ENCODE results near the gene PTPRR.
A peak's percentile ranks its signal among the peaks of the same experiment; 100 is the strongest.
"Not testable (repeated sequence)": the region's sequence is repeated elsewhere in the genome, so short reads cannot be mapped to it uniquely, and the experiment has no call there.

PTPRR gene

GRCh38 chr12:70739756-70740155 lies 180.8 kb downstream of the PTPRR start:
- DNase-seq, result no peak

GRCh38 chr12:70736351-70737133 lies 184.0 kb downstream of the PTPRR start:
- DNase-seq, result no peak

GRCh38 chr12:70735197-70735596 lies 185.3 kb downstream of the PTPRR start:
- DNase-seq, result not testable (repeated sequence)

- peak; percentile 13 to 58 (median 48) for DNase-seq
These were observed 187.2 kb downstream of the PTPRR start for GRCh38 chr12:70733385-70733784.

- DNase-seq, result no peak
These were observed 188.3 kb downstream of the PTPRR start for GRCh38 chr12:70732287-70732686.

DNA sequence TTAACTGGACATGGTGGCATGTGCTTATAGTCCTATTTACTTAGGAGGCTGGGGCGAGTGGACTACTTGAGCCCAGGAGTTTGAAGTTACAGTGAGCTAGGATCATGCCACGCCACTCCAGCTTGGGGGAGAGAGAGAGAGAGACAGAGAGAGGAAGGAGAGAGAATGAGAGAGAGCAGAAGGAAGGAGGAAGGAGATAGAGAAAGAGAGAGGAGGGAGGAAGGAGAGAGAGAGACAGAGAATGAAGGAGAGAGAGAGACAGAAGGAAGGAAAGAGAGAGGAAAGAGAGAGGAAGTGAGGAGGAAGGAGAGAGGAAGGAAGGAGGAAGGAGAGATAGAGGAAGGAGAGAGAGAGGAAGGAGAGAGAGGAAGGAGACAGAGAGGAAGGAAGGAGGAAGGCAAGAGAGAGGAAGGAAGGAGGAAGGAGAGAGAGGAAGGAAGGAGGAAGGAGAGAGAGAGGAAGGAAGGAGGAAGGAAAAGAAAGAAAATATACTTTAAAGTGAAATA lies 189.8 kb downstream of the PTPRR start:
- DNase-seq, result no peak

DNA sequence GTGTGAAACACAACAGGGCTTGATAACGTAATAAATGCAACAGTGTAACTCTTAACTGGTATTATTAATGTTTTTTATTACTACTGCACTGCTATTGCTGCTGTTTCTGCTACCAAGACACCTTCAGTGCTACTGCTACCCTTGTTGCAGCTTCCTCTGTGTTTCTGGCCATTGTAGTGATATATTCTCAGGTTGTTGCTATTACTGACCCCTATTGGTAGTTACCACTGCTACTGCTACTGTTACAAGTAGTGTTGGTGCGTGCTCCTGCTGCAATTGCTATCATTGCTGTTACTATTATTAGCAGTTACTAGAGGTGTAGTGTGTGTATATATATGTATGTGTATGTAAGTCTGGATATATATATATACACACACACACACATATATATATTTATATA lies 196.1 kb downstream of the PTPRR start:
- peak in 1 of 4 experiments; percentile 13 for DNase-seq

GRCh38 chr12:70722584-70723343 lies 197.8 kb downstream of the PTPRR start:
- DNase-seq, result no peak

DNA sequence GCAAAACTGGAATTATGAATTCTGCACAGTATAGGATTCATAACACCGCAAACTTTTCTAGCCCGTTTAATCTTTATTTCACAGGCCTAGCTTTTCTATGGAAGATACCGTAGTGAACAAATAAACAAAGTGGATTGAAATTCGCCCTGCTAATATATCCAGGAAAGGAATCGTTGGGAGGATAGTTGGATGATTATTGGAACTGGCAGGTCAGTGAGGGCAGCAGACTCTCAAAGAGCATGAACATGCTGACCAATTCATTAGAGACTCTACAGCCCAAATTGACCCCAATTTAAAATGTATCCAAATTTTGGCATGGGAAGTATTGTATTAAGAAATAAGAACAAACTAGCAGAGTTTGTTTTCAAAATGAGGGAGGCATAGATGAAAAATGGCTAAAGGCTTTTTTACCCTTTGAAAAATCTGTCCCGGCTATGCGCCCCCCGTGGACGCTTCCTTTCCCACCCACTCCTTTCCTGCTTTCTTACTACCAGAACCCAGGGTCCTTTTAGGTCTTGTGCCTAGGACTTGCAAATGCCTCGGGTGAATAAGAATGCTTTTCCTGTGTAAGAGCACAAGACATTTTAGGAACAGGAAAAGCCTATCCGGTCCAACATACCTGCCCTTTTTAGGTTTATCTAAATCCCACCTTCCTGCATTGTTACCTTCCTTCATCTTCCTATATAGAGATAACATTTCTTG lies 198.7 kb downstream of the PTPRR start:
- no peak for DNase-seq

- DNase-seq, result no peak
These were observed 199.3 kb downstream of the PTPRR start for GRCh38 chr12:70721216-70721615.

DNA sequence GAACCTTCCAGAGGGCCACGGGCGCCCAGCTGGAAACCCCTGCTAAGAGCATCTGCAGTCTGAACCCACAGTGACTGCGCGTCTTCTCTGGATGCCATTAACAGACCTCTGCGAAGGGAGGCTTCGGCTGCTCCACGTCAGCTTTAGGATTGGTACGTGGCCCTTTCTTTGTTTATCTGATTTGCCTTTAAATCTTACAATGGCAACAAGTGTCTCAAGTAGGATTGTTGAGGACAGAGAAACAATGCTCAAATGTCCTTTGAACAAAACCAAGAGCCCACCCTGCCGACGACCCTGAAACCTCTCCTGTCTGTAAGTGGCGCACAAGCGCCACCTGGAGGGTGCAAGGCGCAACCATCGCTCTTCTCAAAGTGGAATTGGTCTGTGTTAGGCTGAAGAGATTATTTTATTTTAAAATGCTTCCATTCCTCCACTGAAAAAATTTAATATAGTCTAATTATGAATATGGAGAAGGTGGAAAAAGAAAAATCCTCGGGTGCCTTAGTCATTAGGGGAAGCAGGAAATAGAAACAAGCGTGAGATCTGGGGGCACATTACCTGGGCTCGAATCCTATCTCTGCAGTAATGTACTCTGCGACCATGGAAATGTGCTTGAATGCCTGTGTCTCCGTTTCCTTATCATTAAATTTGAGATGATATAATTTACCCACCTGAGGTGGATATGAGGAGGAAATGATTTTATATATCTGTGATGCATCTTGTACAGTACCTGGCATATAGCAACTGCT lies 200.7 kb downstream of the PTPRR start:
- peak; percentile 32 to 56 (median 50) for DNase-seq

GRCh38 chr12:70719071-70719470 lies 201.5 kb downstream of the PTPRR start:
- DNase-seq, result no peak

- no peak for DNase-seq
These were observed 208.7 kb downstream of the PTPRR start for GRCh38 chr12:70711831-70712230.

DNA sequence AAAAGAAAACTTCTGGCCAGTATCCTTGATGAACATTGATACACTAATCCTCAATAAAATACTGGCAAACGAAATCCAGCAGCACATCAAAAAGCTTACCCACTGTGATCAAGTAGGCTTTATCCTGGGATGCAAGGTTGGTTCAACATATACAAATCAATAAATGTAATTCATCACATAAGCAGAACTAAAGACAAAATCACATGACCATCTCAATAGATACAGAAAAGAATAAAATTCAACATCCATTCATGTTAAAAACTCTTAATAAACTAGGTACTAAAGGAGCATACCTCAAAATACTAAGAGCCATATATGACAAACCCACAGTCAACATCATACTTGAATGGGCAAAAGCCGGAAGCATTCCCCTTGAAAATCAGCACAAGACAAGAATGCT lies 211.5 kb downstream of the PTPRR start:
- no peak for DNase-seq

GRCh38 chr12:70706611-70707010 lies 213.9 kb downstream of the PTPRR start:
- no peak for DNase-seq

- DNase-seq, result no peak
These were observed 222.2 kb downstream of the PTPRR start for GRCh38 chr12:70698345-70698744.

GRCh38 chr12:70695361-70696023 lies 225.0 kb downstream of the PTPRR start:
- DNase-seq, result no peak

- DNase-seq, result peak in 1 of 4 experiments; percentile 2
These were observed 227.8 kb downstream of the PTPRR start for GRCh38 chr12:70692681-70693288.

GRCh38 chr12:70691018-70691672 lies 229.4 kb downstream of the PTPRR start:
- no peak for DNase-seq

GRCh38 chr12:70686907-70687306 lies 233.6 kb downstream of the PTPRR start:
- DNase-seq, result no peak

DNA sequence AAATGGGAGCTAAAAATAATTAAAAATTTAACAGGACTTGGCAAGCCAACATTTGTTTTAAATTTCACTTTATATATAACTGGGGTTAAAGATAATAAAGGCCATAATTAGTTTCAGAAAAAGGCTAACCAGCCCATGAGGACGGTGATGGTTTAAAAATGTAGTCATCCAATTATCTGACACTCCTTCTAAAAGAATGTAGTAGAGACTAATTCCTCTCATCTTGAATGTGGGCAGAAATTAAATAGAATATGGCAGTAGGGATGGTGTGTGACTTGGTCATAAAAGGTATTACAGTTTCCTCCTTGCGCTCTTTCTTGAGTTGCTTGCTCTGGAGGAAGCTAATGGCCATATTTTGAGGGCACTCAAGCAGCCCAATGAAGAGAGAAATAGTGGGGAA lies 234.2 kb downstream of the PTPRR start:
- DNase-seq, result no peak
